CD8-positive, alpha-beta memory T cell (primary cell): ENCODE measurements around the gene ZSCAN29. TPM values are rescaled to one million over a fixed set of nuclear protein-coding genes. Genes with fewer than 3 reads are reported as not detected.
"Not testable (repeated sequence)": the region's sequence is repeated elsewhere in the genome, so short reads cannot be mapped to it uniquely, and the experiment has no call there.

Experiments used
- CTCF ChIA-PET: fragments of 350-600 bp; sonication (Branson Sonifier 250); formaldehyde crosslinking; loops from one replicate; lab custom pipeline; 2021; ENCODE audit warnings: antibody characterized with exemption; lab: Charles Lee
- POLR2A ChIA-PET: fragments of 350-600 bp; sonication (Branson Sonifier 250); formaldehyde crosslinking; loops from one replicate; lab custom pipeline; 2021; ENCODE audit warnings: antibody characterized with exemption; lab: Charles Lee
- DNase-seq, 5 donors: peaks; one replicate each; pipeline versions ENCODE4 v3.0.0 to v3.0.0-alpha.2; 2020 to 2022; ENCODE audit warnings: mixed read lengths in 1 of 5
- H3K27ac ChIP-seq: one replicate; pipeline ENCODE4 v1.7.0; 2013; ENCODE audit warnings: low read depth, mild to moderate bottlenecking, low read length, moderate library complexity
- H3K27me3 ChIP-seq: 2 replicates; pipeline ENCODE4 v1.7.0; 2013; ENCODE audit warnings: low read length, mild to moderate bottlenecking; ENCODE audit not compliant: insufficient read depth, poor library complexity, severe bottlenecking
- H3K36me3 ChIP-seq: 2 replicates; pipeline ENCODE4 v1.7.0; 2013; ENCODE audit warnings: mild to moderate bottlenecking, low read length, moderate library complexity; ENCODE audit not compliant: insufficient read depth
- H3K4me1 ChIP-seq: 2 replicates; pipeline ENCODE4 v1.7.0; 2013; ENCODE audit warnings: mild to moderate bottlenecking, low read length, moderate library complexity; ENCODE audit not compliant: insufficient read depth
- H3K4me3 ChIP-seq: 2 replicates; pipeline ENCODE4 v1.7.0; 2013; ENCODE audit warnings: mild to moderate bottlenecking, low read length
- H3K9me3 ChIP-seq: 2 replicates; pipeline ENCODE4 v1.7.0; 2013; ENCODE audit warnings: mild to moderate bottlenecking, low read length
- H3K27ac Mint-ChIP-seq, 8 donors: one replicate each; pipeline ENCODE4 v1.8.0; 2020 to 2021; ENCODE audit warnings: mixed read lengths in 8 of 8, mild to moderate bottlenecking in 6 of 8, inconsistent platforms in 3 of 8, moderate library complexity in 3 of 8
- H3K27me3 Mint-ChIP-seq, 2 donors: one replicate each; pipeline ENCODE4 v1.8.0; 2020 to 2021; ENCODE audit warnings: mixed read lengths in 2 of 2, mild to moderate bottlenecking in 1 of 2, moderate library complexity in 1 of 2
- H3K36me3 Mint-ChIP-seq, 3 donors: one replicate each; pipeline ENCODE4 v1.8.0; 2020 to 2021; ENCODE audit warnings: mixed read lengths in 3 of 3, inconsistent platforms in 1 of 3, mild to moderate bottlenecking in 1 of 3
- H3K4me1 Mint-ChIP-seq, 3 donors: one replicate each; pipeline ENCODE4 v1.8.0; 2020 to 2021; ENCODE audit warnings: mixed read lengths in 3 of 3, inconsistent platforms in 1 of 3, mild to moderate bottlenecking in 1 of 3
- H3K4me3 Mint-ChIP-seq, 7 donors: one replicate each; pipeline ENCODE4 v1.8.0; 2020 to 2021; ENCODE audit warnings: mixed read lengths in 7 of 7, mild to moderate bottlenecking in 6 of 7, moderate library complexity in 4 of 7, inconsistent platforms in 2 of 7
- H3K9me3 Mint-ChIP-seq, 5 donors: one replicate each; pipeline ENCODE4 v1.8.0; 2020 to 2022; ENCODE audit warnings: mixed read lengths in 5 of 5, mild to moderate bottlenecking in 3 of 5, moderate library complexity in 2 of 5, inconsistent platforms in 1 of 5
- polyA plus RNA-seq: library from polyadenylated mRNA; unstranded; fragments of 300-500 nt; fragmentation: Illumina TruSeq; gene quantifications from one replicate; pipeline ENCODE4 v1.2.3, GENCODE V29; 2021
- total RNA-seq, 2 experiments: library from RNA; stranded (reverse); gene quantifications; one replicate each; pipeline ENCODE4 v1.2.3, GENCODE V29; 2021

The ZSCAN29 gene
- total and polyA plus RNA-seq, 3 experiments from 2014 or later, result 7.5 to 26.6 (median 25.3) TPM

- no peaks in the 10 kb centered on the region for H3K27me3 ChIP-seq
- H3K4me3 Mint-ChIP-seq, result no peak overlapping the region
- ChIA-PET POLR2A (no interaction called here), CTCF (interaction anchor here (1.8 kb wide), 1 partner anchor 108 kb away, joined by 5 read pairs; no protein-coding TSS in a partner anchor)
- no peaks in the 10 kb centered on the region for H3K9me3 ChIP-seq
- H3K4me3 ChIP-seq, result no peak overlapping the region
- no peak for DNase-seq
- peaks cover 40% of the 10 kb centered on the region for H3K36me3 ChIP-seq
- H3K27me3 Mint-ChIP-seq, result no peaks in the 10 kb centered on the region
- no peaks in the 10 kb centered on the region for H3K4me1 ChIP-seq
- peak overlapping the region in 2 of 8 donors; percentile 1 to 40 for H3K27ac Mint-ChIP-seq
- no peak overlapping the region for H3K27ac ChIP-seq
- peaks cover 0 to 7% (median 0%) of the 10 kb centered on the region in 3 donors for H3K4me1 Mint-ChIP-seq
- peaks cover 0 to 91% (median 25%) of the 10 kb centered on the region in 3 donors for H3K36me3 Mint-ChIP-seq
- H3K9me3 Mint-ChIP-seq, result no peaks in the 10 kb centered on the region
Measured at GRCh38 chr15:43406189-43406588, 35.3 kb upstream of the ZSCAN29 start.

- H3K4me3 Mint-ChIP-seq, result no peak overlapping the region
- Histone ChIP-seq H3K4me3 (no peak overlapping the region), H3K9me3 (no peaks in the 10 kb centered on the region), H3K27me3 (no peaks in the 10 kb centered on the region), H3K4me1 (no peaks in the 10 kb centered on the region), H3K27ac (no peak overlapping the region), H3K36me3 (peaks cover 36% of the 10 kb centered on the region)
- ChIA-PET POLR2A (no interaction called here), CTCF (no interaction called here)
- no peak for DNase-seq
- H3K27me3 Mint-ChIP-seq, result no peaks in the 10 kb centered on the region
- peaks cover 0 to 7% (median 0%) of the 10 kb centered on the region in 3 donors for H3K4me1 Mint-ChIP-seq
- no peaks in the 10 kb centered on the region for H3K9me3 Mint-ChIP-seq
- peak overlapping the region in 5 of 8 donors; percentile 12 to 75 (median 48) for H3K27ac Mint-ChIP-seq
- peaks cover 0 to 86% (median 21%) of the 10 kb centered on the region in 3 donors for H3K36me3 Mint-ChIP-seq
Measured at GRCh38 chr15:43404130-43404529, 33.3 kb upstream of the ZSCAN29 start.

- no peak overlapping the region for H3K27ac ChIP-seq
- DNase-seq, result no peak
- no peaks in the 10 kb centered on the region for H3K9me3 Mint-ChIP-seq
- H3K9me3 ChIP-seq, result no peaks in the 10 kb centered on the region
- H3K4me1 ChIP-seq, result no peaks in the 10 kb centered on the region
- H3K27ac Mint-ChIP-seq, result peak overlapping the region in 2 of 8 donors; percentile 58 to 75
- ChIA-PET POLR2A (no interaction called here), CTCF (interaction anchor here (1.0 kb wide), 1 partner anchor 8 kb away, joined by 3 read pairs; no protein-coding TSS in a partner anchor)
- peaks cover 0 to 86% (median 18%) of the 10 kb centered on the region in 3 donors for H3K36me3 Mint-ChIP-seq
- H3K27me3 Mint-ChIP-seq, result no peaks in the 10 kb centered on the region
- H3K4me3 ChIP-seq, result no peak overlapping the region
- H3K27me3 ChIP-seq, result no peaks in the 10 kb centered on the region
- H3K36me3 ChIP-seq, result peaks cover 38% of the 10 kb centered on the region
- H3K4me3 Mint-ChIP-seq, result no peak overlapping the region
- peaks cover 0 to 7% (median 0%) of the 10 kb centered on the region in 3 donors for H3K4me1 Mint-ChIP-seq
Measured at GRCh38 chr15:43403616-43404015, 32.8 kb upstream of the ZSCAN29 start.

GRCh38 chr15:43402255-43402654 lies 31.4 kb upstream of the ZSCAN29 start:
- H3K27me3 ChIP-seq, result no peaks in the 10 kb centered on the region
- H3K27ac ChIP-seq, result no peak overlapping the region
- no peaks in the 10 kb centered on the region for H3K9me3 ChIP-seq
- ChIA-PET CTCF (interaction anchor here (0.9 kb wide), 1 partner anchor 13 kb away, joined by 3 read pairs; no protein-coding TSS in a partner anchor), POLR2A (no interaction called here)
- H3K27me3 Mint-ChIP-seq, result no peaks in the 10 kb centered on the region
- H3K4me3 Mint-ChIP-seq, result no peak overlapping the region
- H3K27ac Mint-ChIP-seq, result peak overlapping the region in 3 of 8 donors; percentile 1 to 63 (median 24)
- H3K4me1 ChIP-seq, result no peaks in the 10 kb centered on the region
- no peak for DNase-seq
- peaks cover 0 to 86% (median 22%) of the 10 kb centered on the region in 3 donors for H3K36me3 Mint-ChIP-seq
- no peaks in the 10 kb centered on the region for H3K9me3 Mint-ChIP-seq
- peaks cover 0 to 7% (median 0%) of the 10 kb centered on the region in 3 donors for H3K4me1 Mint-ChIP-seq
- no peak overlapping the region for H3K4me3 ChIP-seq
- H3K36me3 ChIP-seq, result peaks cover 41% of the 10 kb centered on the region

GRCh38 chr15:43393592-43393991 lies 22.7 kb upstream of the ZSCAN29 start:
- H3K27me3 Mint-ChIP-seq, DNase-seq, H3K27ac ChIP-seq, CTCF ChIA-PET, POLR2A ChIA-PET, H3K9me3 Mint-ChIP-seq, H3K9me3 ChIP-seq, H3K4me3 ChIP-seq, H3K27me3 ChIP-seq, H3K4me1 Mint-ChIP-seq, H3K4me3 Mint-ChIP-seq, H3K4me1 ChIP-seq: not testable (repeated sequence)
- peaks cover 34% of the 10 kb centered on the region for H3K36me3 ChIP-seq
- peaks cover 19 to 73% (median 41%) of the 10 kb centered on the region in 3 donors for H3K36me3 Mint-ChIP-seq
- H3K27ac Mint-ChIP-seq, result peak overlapping the region in 1 of 8 donors; percentile 28

- no peaks in the 10 kb centered on the region for H3K9me3 Mint-ChIP-seq
- CTCF ChIA-PET, result interaction anchor here (1.2 kb wide), 1 partner anchor 15 kb away, joined by 3 read pairs; no protein-coding TSS in a partner anchor
Measured at GRCh38 chr15:43390723-43391122, 19.9 kb upstream of the ZSCAN29 start.

GRCh38 chr15:43383070-43383469 lies 12.2 kb upstream of the ZSCAN29 start:
- H3K9me3 ChIP-seq, result no peaks in the 10 kb centered on the region
- peaks cover 34% of the 10 kb centered on the region for H3K36me3 ChIP-seq
- no peak overlapping the region for H3K4me3 ChIP-seq
- Mint-ChIP-seq H3K27ac (no peak overlapping the region), H3K9me3 (no peaks in the 10 kb centered on the region), H3K27me3 (no peaks in the 10 kb centered on the region), H3K4me1 (peaks cover 0 to 1% (median 0%) of the 10 kb centered on the region in 3 donors), H3K4me3 (no peak overlapping the region), H3K36me3 (peaks cover 12 to 83% (median 36%) of the 10 kb centered on the region in 3 donors)
- ChIA-PET POLR2A (no interaction called here), CTCF (no interaction called here)
- DNase-seq, result no peak
- no peaks in the 10 kb centered on the region for H3K4me1 ChIP-seq
- H3K27ac ChIP-seq, result no peak overlapping the region
- no peaks in the 10 kb centered on the region for H3K27me3 ChIP-seq

More at GRCh38 chr15:43390723-43391122, 19.9 kb upstream of the ZSCAN29 start:
- H3K4me1 ChIP-seq, result no peaks in the 10 kb centered on the region
- Mint-ChIP-seq H3K27ac (peak overlapping the region in 1 of 8 donors; percentile 69), H3K4me3 (peak overlapping the region in 1 of 7 donors; percentile 15), H3K36me3 (peaks cover 19 to 67% (median 26%) of the 10 kb centered on the region in 3 donors), H3K27me3 (no peaks in the 10 kb centered on the region), H3K4me1 (no peaks in the 10 kb centered on the region)
- H3K9me3 ChIP-seq, result no peaks in the 10 kb centered on the region
- POLR2A ChIA-PET, result no interaction called here
- H3K36me3 ChIP-seq, result peaks cover 19% of the 10 kb centered on the region
- no peak overlapping the region for H3K4me3 ChIP-seq
- DNase-seq, result no peak
- H3K27ac ChIP-seq, result no peak overlapping the region
- H3K27me3 ChIP-seq, result no peaks in the 10 kb centered on the region

GRCh38 chr15:43382310-43382709 lies 11.5 kb upstream of the ZSCAN29 start:
- ChIA-PET CTCF (no interaction called here), POLR2A (no interaction called here)
- H3K27me3 ChIP-seq, result no peaks in the 10 kb centered on the region
- Mint-ChIP-seq H3K4me1 (peaks cover 0 to 3% (median 0%) of the 10 kb centered on the region in 3 donors), H3K27me3 (no peaks in the 10 kb centered on the region), H3K27ac (no peak overlapping the region), H3K4me3 (no peak overlapping the region), H3K36me3 (peaks cover 12 to 83% (median 41%) of the 10 kb centered on the region in 3 donors), H3K9me3 (no peaks in the 10 kb centered on the region)
- no peak overlapping the region for H3K4me3 ChIP-seq
- no peak overlapping the region for H3K27ac ChIP-seq
- peaks cover 39% of the 10 kb centered on the region for H3K36me3 ChIP-seq
- no peaks in the 10 kb centered on the region for H3K4me1 ChIP-seq
- no peaks in the 10 kb centered on the region for H3K9me3 ChIP-seq
- DNase-seq, result no peak
